H9 (cell line): Measurements from ENCODE around the gene GPR183. TPM values are rescaled to one million over a fixed set of nuclear protein-coding genes. Genes with fewer than 3 reads are reported as not detected.
A peak's percentile ranks its signal among the peaks of the same experiment; 100 is the strongest.

ENCODE experiments used
- DNase-seq: peaks from one replicate; pipeline ENCODE4 v3.0.0-alpha.2; 2017
- H2AFZ ChIP-seq: one replicate; pipeline ENCODE4 v1.6.1; 2013; ENCODE audit warnings: mild to moderate bottlenecking, low read length, control low read depth, moderate library complexity
- H2AK5ac ChIP-seq: 2 replicates; pipeline ENCODE4 v1.6.1; 2013; ENCODE audit warnings: low read length, control low read depth, mixed read lengths; ENCODE audit not compliant: insufficient read length
- H2BK120ac ChIP-seq: one replicate; pipeline ENCODE4 v1.6.1; 2013; ENCODE audit warnings: low read depth, mild to moderate bottlenecking, low read length, control low read depth, inconsistent platforms; ENCODE audit not compliant: poor library complexity, severe bottlenecking
- H2BK12ac ChIP-seq: 2 replicates; pipeline ENCODE4 v1.6.1; 2013; ENCODE audit warnings: low read length, control low read depth, mixed read lengths, low read depth; ENCODE audit not compliant: insufficient read length
- H2BK15ac ChIP-seq: 2 replicates; pipeline ENCODE4 v1.6.1; 2013; ENCODE audit warnings: low read depth, low read length, control low read depth
- H2BK20ac ChIP-seq: one replicate; pipeline ENCODE4 v1.6.1; 2013; ENCODE audit warnings: low read depth, mild to moderate bottlenecking, low read length, control low read depth, inconsistent platforms; ENCODE audit not compliant: poor library complexity, severe bottlenecking
- H2BK5ac ChIP-seq: 2 replicates; pipeline ENCODE4 v1.6.1; 2013; ENCODE audit warnings: low read length, control low read depth, mixed read lengths; ENCODE audit not compliant: insufficient read length
- H3K14ac ChIP-seq: 2 replicates; pipeline ENCODE4 v1.6.1; 2013; ENCODE audit warnings: low read length, control low read depth; ENCODE audit not compliant: insufficient read depth
- H3K18ac ChIP-seq: 2 replicates; pipeline ENCODE4 v1.6.1; 2013; ENCODE audit warnings: low read depth, mild to moderate bottlenecking, mixed read lengths, low read length, control low read depth; ENCODE audit not compliant: insufficient read length
- H3K23ac ChIP-seq: 2 replicates; pipeline ENCODE4 v1.6.1; 2013; ENCODE audit warnings: low read length, control low read depth, mixed read lengths, low read depth; ENCODE audit not compliant: insufficient read length
- H3K23me2 ChIP-seq: 2 replicates; pipeline ENCODE4 v1.6.1; 2013; ENCODE audit warnings: low read depth, mild to moderate bottlenecking, mixed read lengths, low read length, control low read depth; ENCODE audit not compliant: insufficient read length, poor library complexity, severe bottlenecking
- H3K27ac ChIP-seq: 2 replicates; pipeline ENCODE4 v1.5.1; 2013; ENCODE audit warnings: low read length, control low read depth, mixed read lengths, low read depth; ENCODE audit not compliant: insufficient read length
- H3K27me3 ChIP-seq: 2 replicates; pipeline ENCODE4 v1.6.1; 2013; ENCODE audit warnings: low read length, control low read depth, inconsistent platforms; ENCODE audit not compliant: insufficient read depth
- H3K4ac ChIP-seq: 2 replicates; pipeline ENCODE4 v1.6.1; 2013; ENCODE audit warnings: low read depth, mild to moderate bottlenecking, control low read depth, inconsistent platforms, low read length, moderate library complexity
- H3K4me1 ChIP-seq: 2 replicates; pipeline ENCODE4 v1.6.1; 2013; ENCODE audit warnings: low read length, control low read depth, inconsistent platforms; ENCODE audit not compliant: insufficient read depth
- H3K4me2 ChIP-seq: 2 replicates; pipeline ENCODE4 v1.6.1; 2013; ENCODE audit warnings: low read length, control low read depth, mixed read lengths; ENCODE audit not compliant: insufficient read length, insufficient read depth
- H3K56ac ChIP-seq: 2 replicates; pipeline ENCODE4 v1.6.1; 2013; ENCODE audit warnings: low read depth, mild to moderate bottlenecking, mixed read lengths, low read length, control low read depth; ENCODE audit not compliant: insufficient read length
- H3K79me1 ChIP-seq: 2 replicates; pipeline ENCODE4 v1.6.1; 2013; ENCODE audit warnings: low read depth, mild to moderate bottlenecking, moderate library complexity, low read length, control low read depth, inconsistent platforms; ENCODE audit not compliant: insufficient read depth, poor library complexity, severe bottlenecking
- H3K79me2 ChIP-seq: 2 replicates; pipeline ENCODE4 v1.6.1; 2013; ENCODE audit warnings: low read length, control low read depth, inconsistent platforms; ENCODE audit not compliant: insufficient read depth
- H3K9ac ChIP-seq: 2 replicates; pipeline ENCODE4 v1.6.1; 2013; ENCODE audit warnings: low read length, control low read depth, mixed read lengths; ENCODE audit not compliant: insufficient read length; ENCODE audit errors: extremely low read depth
- H3K9me3 ChIP-seq: one replicate; pipeline ENCODE4 v1.6.1; 2013; ENCODE audit warnings: low read depth, low read length, inconsistent platforms; ENCODE audit not compliant: control insufficient read depth
- H3T11ph ChIP-seq: one replicate; pipeline ENCODE4 v1.6.1; 2013; ENCODE audit warnings: mild to moderate bottlenecking, low read length, control low read depth, inconsistent platforms
- H4K20me1 ChIP-seq: one replicate; pipeline ENCODE4 v1.6.1; 2013; ENCODE audit not compliant: control insufficient read depth, insufficient read length, insufficient read depth
- H4K5ac ChIP-seq: 2 replicates; pipeline ENCODE4 v1.6.1; 2013; ENCODE audit warnings: low read depth, mild to moderate bottlenecking, mixed read lengths, low read length, control low read depth; ENCODE audit not compliant: insufficient read length
- H4K8ac ChIP-seq: replicated peaks from 2 replicates; pipeline ENCODE4 v1.6.1; 2013; ENCODE audit warnings: low read length, control low read depth, mixed read lengths, low read depth; ENCODE audit not compliant: insufficient read length
- H4K91ac ChIP-seq: 2 replicates; pipeline ENCODE4 v1.6.1; 2013; ENCODE audit warnings: low read depth, mild to moderate bottlenecking, moderate library complexity, mixed read lengths, low read length, control low read depth; ENCODE audit not compliant: insufficient read length
- H3K27ac Mint-ChIP-seq, 3 experiments: 2 replicates in 2 of 3; 3 replicates in 1 of 3; pipeline ENCODE4 v1.8.0; 2020 to 2021; ENCODE audit warnings: mixed read lengths in 3 of 3, mild to moderate bottlenecking in 1 of 3, moderate library complexity in 1 of 3
- H3K27me3 Mint-ChIP-seq: 2 replicates; pipeline ENCODE4 v1.8.0; 2021; ENCODE audit warnings: low read depth, mild to moderate bottlenecking, moderate library complexity, mixed read lengths
- H3K36me3 Mint-ChIP-seq, 3 experiments: 2 replicates in 2 of 3; 3 replicates in 1 of 3; pipeline ENCODE4 v1.8.0; 2020 to 2021; ENCODE audit warnings: low read depth in 3 of 3, mixed read lengths in 3 of 3; ENCODE audit not compliant: insufficient read depth in 1 of 3
- H3K4me1 Mint-ChIP-seq, 2 experiments: 2 replicates each; pipeline ENCODE4 v1.8.0; 2020; ENCODE audit warnings: mixed read lengths in 2 of 2
- H3K4me3 Mint-ChIP-seq, 2 experiments: 2 replicates in 1 of 2; 3 replicates in 1 of 2; pipeline ENCODE4 v1.8.0; 2020 to 2021; ENCODE audit warnings: mild to moderate bottlenecking in 2 of 2, mixed read lengths in 2 of 2, moderate library complexity in 1 of 2
- H3K9me3 Mint-ChIP-seq, 2 experiments: 2 replicates in 1 of 2; 3 replicates in 1 of 2; pipeline ENCODE4 v1.8.0; 2020; ENCODE audit warnings: mild to moderate bottlenecking in 2 of 2, mixed read lengths in 2 of 2, moderate library complexity in 1 of 2
- WGBS: extraction: QIAGEN DNeasy Blood & Tissue Kit; methylation state at CpG from one replicate; pipeline ENCODE4 v1.1.7; 2013; ENCODE audit warnings: missing lambda C conversion rate, low lambda C conversion rate, mixed read lengths; ENCODE audit not compliant: insufficient read length; ENCODE audit errors: extremely low coverage; 5-methylcytosine and 5-hydroxymethylcytosine counted together
- total RNA-seq: library from RNA; stranded (reverse); gene quantifications from 2 replicates; pipeline ENCODE4 v1.2.1, GENCODE V29; 2021
- TF ChIP-seq, protein P1 (sequence below): fragments of 200-600 bp; sonication (generic); conservative IDR thresholded peaks from 3 replicates; pipeline ENCODE4 v1.8.0; 2021; ENCODE audit warnings: antibody characterized with exemption, mild to moderate bottlenecking

Gene GPR183
- total RNA-seq, 1 experiment from 2014 or later, result not detected

DNA sequence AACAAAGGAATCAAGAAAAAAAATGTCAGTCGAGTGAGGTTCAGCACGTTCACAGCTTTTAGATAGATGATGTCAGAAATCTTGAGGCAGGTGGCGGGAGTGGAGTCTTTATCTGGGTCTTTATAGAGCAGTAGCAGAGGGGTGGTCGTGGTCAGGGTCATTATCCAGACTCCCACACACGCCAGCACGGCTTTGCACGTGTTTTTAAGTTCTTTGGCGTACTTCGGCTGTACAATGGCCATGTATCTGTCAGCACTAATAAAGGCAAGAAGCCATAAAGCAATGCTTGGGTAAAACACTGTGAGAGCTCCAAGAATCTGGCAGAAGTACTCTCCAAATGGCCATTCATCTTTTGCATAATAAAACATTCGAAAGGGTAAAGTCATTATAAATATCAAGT, 51.9 kb downstream of the GPR183 start:
- Mint-ChIP-seq H3K4me1 (peaks cover 16 to 17% of the 10 kb centered on the region in 2 experiments), H3K27me3 (no peaks in the 10 kb centered on the region), H3K36me3 (peaks cover 2 to 12% (median 7%) of the 10 kb centered on the region in 3 experiments; a peak in 5 of 7 replicates), H3K27ac (peak overlapping the region in 1 of 3 experiments; percentile 2; a peak in 1 of 7 replicates), H3K4me3 (no peak overlapping the region), H3K9me3 (no peaks in the 10 kb centered on the region)
- Histone ChIP-seq H3K23ac (no peak overlapping the region), H3K9me3 (no peaks in the 10 kb centered on the region), H3K4me1 (no peaks in the 10 kb centered on the region), H3K56ac (no peak overlapping the region), H3K79me1 (no peaks in the 10 kb centered on the region), H3K14ac (no peak overlapping the region), H2AK5ac (no peak overlapping the region), H3K79me2 (no peaks in the 10 kb centered on the region), H2AFZ (no peak overlapping the region), H2BK12ac (no peak overlapping the region), H3K18ac (no peak overlapping the region), H3K4ac (no peak overlapping the region), H2BK20ac (no peak overlapping the region), H3K27me3 (no peaks in the 10 kb centered on the region), H3K23me2 (no peaks in the 10 kb centered on the region), H2BK5ac (no peak overlapping the region), H4K20me1 (peaks cover 2% of the 10 kb centered on the region), H2BK120ac (no peak overlapping the region), H3K27ac (no peak overlapping the region), H3K4me2 (no peak overlapping the region), H4K91ac (no peak overlapping the region), H2BK15ac (no peak overlapping the region), H4K5ac (no peak overlapping the region), H3T11ph (no peak overlapping the region), H4K8ac (no peak overlapping the region), H3K9ac (no peak overlapping the region)
- WGBS, result no CpG with 5 or more reads among the region's 10 CpGs
- TF ChIP-seq, protein P1, sequence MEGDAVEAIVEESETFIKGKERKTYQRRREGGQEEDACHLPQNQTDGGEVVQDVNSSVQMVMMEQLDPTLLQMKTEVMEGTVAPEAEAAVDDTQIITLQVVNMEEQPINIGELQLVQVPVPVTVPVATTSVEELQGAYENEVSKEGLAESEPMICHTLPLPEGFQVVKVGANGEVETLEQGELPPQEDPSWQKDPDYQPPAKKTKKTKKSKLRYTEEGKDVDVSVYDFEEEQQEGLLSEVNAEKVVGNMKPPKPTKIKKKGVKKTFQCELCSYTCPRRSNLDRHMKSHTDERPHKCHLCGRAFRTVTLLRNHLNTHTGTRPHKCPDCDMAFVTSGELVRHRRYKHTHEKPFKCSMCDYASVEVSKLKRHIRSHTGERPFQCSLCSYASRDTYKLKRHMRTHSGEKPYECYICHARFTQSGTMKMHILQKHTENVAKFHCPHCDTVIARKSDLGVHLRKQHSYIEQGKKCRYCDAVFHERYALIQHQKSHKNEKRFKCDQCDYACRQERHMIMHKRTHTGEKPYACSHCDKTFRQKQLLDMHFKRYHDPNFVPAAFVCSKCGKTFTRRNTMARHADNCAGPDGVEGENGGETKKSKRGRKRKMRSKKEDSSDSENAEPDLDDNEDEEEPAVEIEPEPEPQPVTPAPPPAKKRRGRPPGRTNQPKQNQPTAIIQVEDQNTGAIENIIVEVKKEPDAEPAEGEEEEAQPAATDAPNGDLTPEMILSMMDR, result no peak
- no peak for DNase-seq
